MM.1S (cell line): ENCODE measurements around the gene SEC23B.

Experiments
- CTCF ChIP-seq: fragments of 300-600 bp; sonication (generic); IDR thresholded peaks from 2 replicates; pipeline ENCODE4 v1.5.1; 2016; ENCODE audit warnings: antibody characterized with exemption, low read length, mixed read lengths
- EZH2 ChIP-seq: fragments of 300-600 bp; sonication (generic); optimal IDR thresholded peaks from 2 replicates; pipeline ENCODE3; 2017; ENCODE audit warnings: low read depth, mild to moderate bottlenecking, antibody characterized with exemption, low read length, mixed read lengths

GRCh38 chr20:18567739-18568091 is 60.0 kb downstream of the SEC23B start:
- TF ChIP-seq CTCF, result no peak
- no peak for TF ChIP-seq EZH2
